Thoracic aorta (tissue), 2 donors: ENCODE data around the gene ABHD5. TPM values are rescaled to one million over a fixed set of nuclear protein-coding genes. Genes with fewer than 3 reads are reported as not detected.

Source experiments
- ATAC-seq: fragments of 150-250 bp; one replicate; pipeline ENCODE4 v1.8.0; 2017; ENCODE audit warnings: low read depth; ENCODE audit not compliant: insufficient number of reproducible peaks, low FRiP score
- DNase-seq: peaks from one replicate; pipeline ENCODE4 v3.0.0-alpha.2; 2020; ENCODE audit warnings: low spot score
- H3K27ac ChIP-seq, 2 donors: fragments of 200-600 bp; sonication (generic); 1 replicate in 1 of 2; 2 replicates in 1 of 2; pipeline ENCODE4 v1.5.1; 2016; ENCODE audit warnings: mild to moderate bottlenecking in 2 of 2, moderate library complexity in 2 of 2
- H3K27me3 ChIP-seq: fragments of 200-600 bp; sonication (generic); replicated peaks from 2 replicates; pipeline ENCODE4 v1.6.0; 2016; ENCODE audit warnings: mild to moderate bottlenecking; ENCODE audit not compliant: insufficient read depth
- H3K36me3 ChIP-seq: fragments of 200-600 bp; sonication (generic); one replicate; pipeline ENCODE4 v1.5.1; 2016
- H3K4me1 ChIP-seq, 2 donors: fragments of 200-600 bp; sonication (generic); 1 replicate in 1 of 2; 2 replicates in 1 of 2; pipeline versions ENCODE4 v1.5.1 to v1.6.0; 2016; ENCODE audit warnings: low read depth in 2 of 2, mild to moderate bottlenecking in 1 of 2; ENCODE audit not compliant: control insufficient read depth in 1 of 2
- H3K4me3 ChIP-seq: fragments of 200-600 bp; sonication (generic); 2 replicates; pipeline ENCODE4 v1.5.1; 2016; ENCODE audit warnings: mild to moderate bottlenecking
- H3K9me3 ChIP-seq: fragments of 200-600 bp; sonication (generic); 2 replicates; pipeline ENCODE4 v1.5.1; 2016
- CTCF ChIP-seq: fragments of 200-600 bp; sonication (generic); IDR thresholded peaks from one replicate; pipeline ENCODE4 v1.5.1; 2019; ENCODE audit warnings: antibody characterized with exemption
- total RNA-seq, 2 donors: library from RNA; depleted of rRNA; stranded (reverse); fragments of >200 nt; gene quantifications; one replicate each; pipeline versions ENCODE4 v1.1.0 to v1.2.3, GENCODE V29; 2016

The ABHD5 gene
- total RNA-seq, 2 donors from 2014 or later, result 33.3 to 37.1 TPM

DNA sequence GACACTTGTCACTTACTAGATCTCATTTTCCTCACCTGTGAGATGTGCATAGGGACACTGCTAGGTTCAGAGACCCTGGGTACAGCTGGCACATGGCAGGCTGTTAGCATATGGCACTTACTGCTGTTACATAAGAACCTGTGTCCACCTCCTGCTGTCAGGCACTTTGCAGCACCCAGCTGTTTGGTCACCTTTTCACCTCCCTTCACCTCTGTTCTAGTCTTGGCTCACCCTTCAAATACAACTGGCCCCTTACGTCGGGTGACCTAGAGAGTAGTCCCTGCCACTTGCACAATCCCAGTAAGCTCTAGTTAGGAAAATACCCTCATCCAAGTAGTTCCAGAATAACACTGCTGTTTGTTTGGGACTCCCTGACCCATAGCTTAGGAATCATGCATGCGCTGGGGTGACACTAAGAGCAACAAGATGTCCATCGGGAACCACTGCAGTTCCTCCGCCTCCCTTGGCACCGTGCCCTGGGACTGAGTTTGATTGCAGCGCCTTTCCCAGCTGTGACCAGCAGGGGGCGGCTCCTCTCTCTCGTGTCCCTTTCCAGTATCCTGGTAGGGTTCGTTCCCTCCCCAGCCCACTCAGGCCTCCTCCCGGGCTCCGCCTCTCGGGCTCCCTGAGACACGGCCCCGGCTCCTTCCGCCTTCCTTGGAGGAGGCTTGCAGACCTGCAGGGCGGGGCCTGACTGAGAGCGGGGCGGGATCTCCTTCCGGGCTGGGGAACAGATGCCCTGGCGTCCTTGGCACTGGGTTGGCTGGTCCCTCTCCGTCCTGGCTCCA lies 78.6 kb downstream of the ABHD5 start:
- Histone ChIP-seq H3K4me1 (peaks cover 26 to 50% of the 10 kb centered on the region in 2 donors), H3K27ac (peak overlapping the region; percentile 88 to 90), H3K36me3 (no peaks in the 10 kb centered on the region), H3K4me3 (peak overlapping the region; percentile 54), H3K9me3 (no peaks in the 10 kb centered on the region), H3K27me3 (no peaks in the 10 kb centered on the region)
- DNase-seq (peak; percentile 96), ATAC-seq (peak; percentile 87)
- peak; percentile 91 for TF ChIP-seq CTCF

DNA sequence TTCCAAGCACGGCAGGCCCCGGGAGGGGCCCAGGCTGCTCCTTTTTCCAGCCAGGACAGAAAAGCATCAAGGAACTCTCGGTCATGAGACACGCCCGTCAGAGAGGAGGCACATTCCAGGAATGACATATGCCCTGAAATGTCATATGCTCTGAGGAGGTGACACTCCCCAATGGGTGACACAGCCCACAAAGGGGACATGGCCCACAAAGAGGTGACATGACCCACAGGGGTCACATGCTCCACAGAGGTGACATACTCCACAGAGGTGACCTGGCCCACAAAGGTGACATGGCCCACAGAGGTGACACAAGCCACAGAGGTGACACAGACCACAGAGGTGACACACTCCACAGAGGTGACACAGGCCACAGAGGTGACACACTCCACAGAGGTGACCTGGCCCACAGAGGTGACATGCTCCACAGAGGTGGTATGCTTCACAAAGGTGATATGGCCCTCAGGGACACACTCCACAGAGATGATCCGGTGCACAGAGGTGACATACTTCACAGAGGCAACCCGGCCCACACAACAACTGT lies 79.2 kb downstream of the ABHD5 start:
- H3K27me3 ChIP-seq, result no peaks in the 10 kb centered on the region
- ATAC-seq, result peak; percentile 5

GRCh38 chr3:43770426-43771103 lies 79.8 kb downstream of the ABHD5 start:
- Histone ChIP-seq H3K27me3 (no peaks in the 10 kb centered on the region), H3K4me3 (no peak overlapping the region), H3K36me3 (no peaks in the 10 kb centered on the region), H3K9me3 (no peaks in the 10 kb centered on the region), H3K4me1 (peaks cover 26 to 50% of the 10 kb centered on the region in 2 donors), H3K27ac (peak overlapping the region; percentile 88 to 90)
- peak; percentile 52 for DNase-seq
- ATAC-seq, result peak; percentile 33
- TF ChIP-seq CTCF, result no peak

More for the DNA sequence above, 79.2 kb downstream of the ABHD5 start:
- Histone ChIP-seq H3K36me3 (no peaks in the 10 kb centered on the region), H3K4me3 (peak overlapping the region; percentile 54), H3K27ac (peak overlapping the region; percentile 88 to 90), H3K9me3 (no peaks in the 10 kb centered on the region), H3K4me1 (peaks cover 26 to 50% of the 10 kb centered on the region in 2 donors)
- no peak for TF ChIP-seq CTCF
- no peak for DNase-seq

- DNase-seq (no peak), ATAC-seq (no peak)
- no peaks in the 10 kb centered on the region for H3K9me3 ChIP-seq
- no peak overlapping the region for H3K4me3 ChIP-seq
- no peaks in the 10 kb centered on the region for H3K27me3 ChIP-seq
- H3K27ac ChIP-seq, result peak overlapping the region; percentile 88 to 90
- peaks cover 26 to 50% of the 10 kb centered on the region in 2 donors for H3K4me1 ChIP-seq
- TF ChIP-seq CTCF, result no peak
- no peaks in the 10 kb centered on the region for H3K36me3 ChIP-seq
Measured at GRCh38 chr3:43771610-43772009, 80.9 kb downstream of the ABHD5 start.
